H9 (cell line): Measurements from ENCODE around the gene ZNF101. TPM values are rescaled to one million over a fixed set of nuclear protein-coding genes. Genes with fewer than 3 reads are reported as not detected.

Experiments
- DNase-seq: peaks from one replicate; pipeline ENCODE4 v3.0.0-alpha.2; 2017
- H2AFZ ChIP-seq: one replicate; pipeline ENCODE4 v1.6.1; 2013; ENCODE audit warnings: mild to moderate bottlenecking, low read length, control low read depth, moderate library complexity
- H2AK5ac ChIP-seq: 2 replicates; pipeline ENCODE4 v1.6.1; 2013; ENCODE audit warnings: low read length, control low read depth, mixed read lengths; ENCODE audit not compliant: insufficient read length
- H2BK120ac ChIP-seq: one replicate; pipeline ENCODE4 v1.6.1; 2013; ENCODE audit warnings: low read depth, mild to moderate bottlenecking, low read length, control low read depth, inconsistent platforms; ENCODE audit not compliant: poor library complexity, severe bottlenecking
- H2BK12ac ChIP-seq: 2 replicates; pipeline ENCODE4 v1.6.1; 2013; ENCODE audit warnings: low read length, control low read depth, mixed read lengths, low read depth; ENCODE audit not compliant: insufficient read length
- H2BK15ac ChIP-seq: 2 replicates; pipeline ENCODE4 v1.6.1; 2013; ENCODE audit warnings: low read depth, low read length, control low read depth
- H2BK20ac ChIP-seq: one replicate; pipeline ENCODE4 v1.6.1; 2013; ENCODE audit warnings: low read depth, mild to moderate bottlenecking, low read length, control low read depth, inconsistent platforms; ENCODE audit not compliant: poor library complexity, severe bottlenecking
- H2BK5ac ChIP-seq: 2 replicates; pipeline ENCODE4 v1.6.1; 2013; ENCODE audit warnings: low read length, control low read depth, mixed read lengths; ENCODE audit not compliant: insufficient read length
- H3K14ac ChIP-seq: 2 replicates; pipeline ENCODE4 v1.6.1; 2013; ENCODE audit warnings: low read length, control low read depth; ENCODE audit not compliant: insufficient read depth
- H3K18ac ChIP-seq: 2 replicates; pipeline ENCODE4 v1.6.1; 2013; ENCODE audit warnings: low read depth, mild to moderate bottlenecking, mixed read lengths, low read length, control low read depth; ENCODE audit not compliant: insufficient read length
- H3K23ac ChIP-seq: 2 replicates; pipeline ENCODE4 v1.6.1; 2013; ENCODE audit warnings: low read length, control low read depth, mixed read lengths, low read depth; ENCODE audit not compliant: insufficient read length
- H3K23me2 ChIP-seq: 2 replicates; pipeline ENCODE4 v1.6.1; 2013; ENCODE audit warnings: low read depth, mild to moderate bottlenecking, mixed read lengths, low read length, control low read depth; ENCODE audit not compliant: insufficient read length, poor library complexity, severe bottlenecking
- H3K27ac ChIP-seq: 2 replicates; pipeline ENCODE4 v1.5.1; 2013; ENCODE audit warnings: low read length, control low read depth, mixed read lengths, low read depth; ENCODE audit not compliant: insufficient read length
- H3K27me3 ChIP-seq: 2 replicates; pipeline ENCODE4 v1.6.1; 2013; ENCODE audit warnings: low read length, control low read depth, inconsistent platforms; ENCODE audit not compliant: insufficient read depth
- H3K4ac ChIP-seq: 2 replicates; pipeline ENCODE4 v1.6.1; 2013; ENCODE audit warnings: low read depth, mild to moderate bottlenecking, control low read depth, inconsistent platforms, low read length, moderate library complexity
- H3K4me1 ChIP-seq: 2 replicates; pipeline ENCODE4 v1.6.1; 2013; ENCODE audit warnings: low read length, control low read depth, inconsistent platforms; ENCODE audit not compliant: insufficient read depth
- H3K4me2 ChIP-seq: 2 replicates; pipeline ENCODE4 v1.6.1; 2013; ENCODE audit warnings: low read length, control low read depth, mixed read lengths; ENCODE audit not compliant: insufficient read length, insufficient read depth
- H3K56ac ChIP-seq: 2 replicates; pipeline ENCODE4 v1.6.1; 2013; ENCODE audit warnings: low read depth, mild to moderate bottlenecking, mixed read lengths, low read length, control low read depth; ENCODE audit not compliant: insufficient read length
- H3K79me1 ChIP-seq: 2 replicates; pipeline ENCODE4 v1.6.1; 2013; ENCODE audit warnings: low read depth, mild to moderate bottlenecking, moderate library complexity, low read length, control low read depth, inconsistent platforms; ENCODE audit not compliant: insufficient read depth, poor library complexity, severe bottlenecking
- H3K79me2 ChIP-seq: 2 replicates; pipeline ENCODE4 v1.6.1; 2013; ENCODE audit warnings: low read length, control low read depth, inconsistent platforms; ENCODE audit not compliant: insufficient read depth
- H3K9ac ChIP-seq: 2 replicates; pipeline ENCODE4 v1.6.1; 2013; ENCODE audit warnings: low read length, control low read depth, mixed read lengths; ENCODE audit not compliant: insufficient read length; ENCODE audit errors: extremely low read depth
- H3K9me3 ChIP-seq: one replicate; pipeline ENCODE4 v1.6.1; 2013; ENCODE audit warnings: low read depth, low read length, inconsistent platforms; ENCODE audit not compliant: control insufficient read depth
- H3T11ph ChIP-seq: one replicate; pipeline ENCODE4 v1.6.1; 2013; ENCODE audit warnings: mild to moderate bottlenecking, low read length, control low read depth, inconsistent platforms
- H4K20me1 ChIP-seq: one replicate; pipeline ENCODE4 v1.6.1; 2013; ENCODE audit not compliant: control insufficient read depth, insufficient read length, insufficient read depth
- H4K5ac ChIP-seq: 2 replicates; pipeline ENCODE4 v1.6.1; 2013; ENCODE audit warnings: low read depth, mild to moderate bottlenecking, mixed read lengths, low read length, control low read depth; ENCODE audit not compliant: insufficient read length
- H4K8ac ChIP-seq: replicated peaks from 2 replicates; pipeline ENCODE4 v1.6.1; 2013; ENCODE audit warnings: low read length, control low read depth, mixed read lengths, low read depth; ENCODE audit not compliant: insufficient read length
- H4K91ac ChIP-seq: 2 replicates; pipeline ENCODE4 v1.6.1; 2013; ENCODE audit warnings: low read depth, mild to moderate bottlenecking, moderate library complexity, mixed read lengths, low read length, control low read depth; ENCODE audit not compliant: insufficient read length
- H3K27ac Mint-ChIP-seq, 3 experiments: 2 replicates in 2 of 3; 3 replicates in 1 of 3; pipeline ENCODE4 v1.8.0; 2020 to 2021; ENCODE audit warnings: mixed read lengths in 3 of 3, mild to moderate bottlenecking in 1 of 3, moderate library complexity in 1 of 3
- H3K27me3 Mint-ChIP-seq: 2 replicates; pipeline ENCODE4 v1.8.0; 2021; ENCODE audit warnings: low read depth, mild to moderate bottlenecking, moderate library complexity, mixed read lengths
- H3K36me3 Mint-ChIP-seq, 3 experiments: 2 replicates in 2 of 3; 3 replicates in 1 of 3; pipeline ENCODE4 v1.8.0; 2020 to 2021; ENCODE audit warnings: low read depth in 3 of 3, mixed read lengths in 3 of 3; ENCODE audit not compliant: insufficient read depth in 1 of 3
- H3K4me1 Mint-ChIP-seq, 2 experiments: 2 replicates each; pipeline ENCODE4 v1.8.0; 2020; ENCODE audit warnings: mixed read lengths in 2 of 2
- H3K4me3 Mint-ChIP-seq, 2 experiments: 2 replicates in 1 of 2; 3 replicates in 1 of 2; pipeline ENCODE4 v1.8.0; 2020 to 2021; ENCODE audit warnings: mild to moderate bottlenecking in 2 of 2, mixed read lengths in 2 of 2, moderate library complexity in 1 of 2
- H3K9me3 Mint-ChIP-seq, 2 experiments: 2 replicates in 1 of 2; 3 replicates in 1 of 2; pipeline ENCODE4 v1.8.0; 2020; ENCODE audit warnings: mild to moderate bottlenecking in 2 of 2, mixed read lengths in 2 of 2, moderate library complexity in 1 of 2
- WGBS: extraction: QIAGEN DNeasy Blood & Tissue Kit; methylation state at CpG from one replicate; pipeline ENCODE4 v1.1.7; 2013; ENCODE audit warnings: missing lambda C conversion rate, low lambda C conversion rate, mixed read lengths; ENCODE audit not compliant: insufficient read length; ENCODE audit errors: extremely low coverage; 5-methylcytosine and 5-hydroxymethylcytosine counted together
- total RNA-seq: library from RNA; stranded (reverse); gene quantifications from 2 replicates; pipeline ENCODE4 v1.2.1, GENCODE V29; 2021
- TF ChIP-seq, protein P1 (sequence below): fragments of 200-600 bp; sonication (generic); conservative IDR thresholded peaks from 3 replicates; pipeline ENCODE4 v1.8.0; 2021; ENCODE audit warnings: antibody characterized with exemption, mild to moderate bottlenecking

The ZNF101 gene
- total RNA-seq, 1 experiment from 2014 or later = 46.9 TPM

DNA sequence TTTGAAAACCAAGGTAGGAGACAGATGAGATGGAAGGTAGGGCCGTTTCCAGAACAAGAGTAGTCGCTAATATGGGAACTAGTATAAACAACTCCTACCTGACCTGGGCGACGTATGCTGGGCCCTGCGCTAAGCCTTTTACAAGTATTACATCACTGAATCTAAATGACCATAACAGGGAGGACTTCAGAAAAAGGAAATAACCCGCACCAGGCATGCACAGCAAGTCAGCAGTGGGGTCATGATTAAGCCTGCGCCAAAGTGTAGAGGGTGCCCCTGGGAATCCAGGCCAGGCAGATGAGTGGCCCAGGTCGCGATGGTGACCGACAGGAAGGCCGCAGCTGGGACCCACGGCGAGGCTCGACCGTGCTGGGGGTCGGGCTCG is 5.8 kb upstream of the ZNF101 start:
- Histone ChIP-seq H4K91ac (no peak overlapping the region), H3K9ac (peak overlapping the region; percentile 37), H3K9me3 (no peaks in the 10 kb centered on the region), H3K4me1 (peaks cover 6% of the 10 kb centered on the region; the same call in 1 of the 2 replicates), H2BK15ac (no peak overlapping the region), H4K8ac (no peak overlapping the region), H2AFZ (no peak overlapping the region), H3K27me3 (no peaks in the 10 kb centered on the region), H3T11ph (no peak overlapping the region), H4K20me1 (no peaks in the 10 kb centered on the region), H3K14ac (peak overlapping the region; percentile 14), H3K18ac (no peak overlapping the region), H2BK120ac (no peak overlapping the region), H3K27ac (no peak overlapping the region), H2BK12ac (no peak overlapping the region), H3K23ac (no peak overlapping the region), H4K5ac (no peak overlapping the region), H3K4me2 (peak overlapping the region; percentile 89), H2AK5ac (no peak overlapping the region), H2BK5ac (no peak overlapping the region), H3K23me2 (no peaks in the 10 kb centered on the region), H3K79me2 (peaks cover 20% of the 10 kb centered on the region; the same call in 1 of the 2 replicates), H2BK20ac (no peak overlapping the region), H3K4ac (no peak overlapping the region), H3K79me1 (peaks cover 5% of the 10 kb centered on the region), H3K56ac (no peak overlapping the region)
- peak overlapping the region; percentile 45 to 95 (median 89); a peak in 5 of 7 replicates for H3K27ac Mint-ChIP-seq
- TF ChIP-seq, protein P1, sequence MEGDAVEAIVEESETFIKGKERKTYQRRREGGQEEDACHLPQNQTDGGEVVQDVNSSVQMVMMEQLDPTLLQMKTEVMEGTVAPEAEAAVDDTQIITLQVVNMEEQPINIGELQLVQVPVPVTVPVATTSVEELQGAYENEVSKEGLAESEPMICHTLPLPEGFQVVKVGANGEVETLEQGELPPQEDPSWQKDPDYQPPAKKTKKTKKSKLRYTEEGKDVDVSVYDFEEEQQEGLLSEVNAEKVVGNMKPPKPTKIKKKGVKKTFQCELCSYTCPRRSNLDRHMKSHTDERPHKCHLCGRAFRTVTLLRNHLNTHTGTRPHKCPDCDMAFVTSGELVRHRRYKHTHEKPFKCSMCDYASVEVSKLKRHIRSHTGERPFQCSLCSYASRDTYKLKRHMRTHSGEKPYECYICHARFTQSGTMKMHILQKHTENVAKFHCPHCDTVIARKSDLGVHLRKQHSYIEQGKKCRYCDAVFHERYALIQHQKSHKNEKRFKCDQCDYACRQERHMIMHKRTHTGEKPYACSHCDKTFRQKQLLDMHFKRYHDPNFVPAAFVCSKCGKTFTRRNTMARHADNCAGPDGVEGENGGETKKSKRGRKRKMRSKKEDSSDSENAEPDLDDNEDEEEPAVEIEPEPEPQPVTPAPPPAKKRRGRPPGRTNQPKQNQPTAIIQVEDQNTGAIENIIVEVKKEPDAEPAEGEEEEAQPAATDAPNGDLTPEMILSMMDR = no peak
- H3K4me1 Mint-ChIP-seq = peaks cover 21 to 22% of the 10 kb centered on the region in 2 experiments
- no CpG with 5 or more reads among the region's 17 CpGs for WGBS
- H3K4me3 Mint-ChIP-seq = peak overlapping the region; percentile 86 to 95
- H3K9me3 Mint-ChIP-seq = no peaks in the 10 kb centered on the region
- no peak for DNase-seq
- peaks cover 19 to 34% (median 29%) of the 10 kb centered on the region in 3 experiments for H3K36me3 Mint-ChIP-seq
- H3K27me3 Mint-ChIP-seq = no peaks in the 10 kb centered on the region
